ENCODE measurements around the gene DLEC1. TPM values are rescaled to one million over a fixed set of nuclear protein-coding genes. Genes with fewer than 3 reads are reported as not detected.

DLEC1 gene
- total RNA-seq, 8 experiments from 2014 or later: 0.27 to 3.5 (median 0.81) TPM

DNA sequence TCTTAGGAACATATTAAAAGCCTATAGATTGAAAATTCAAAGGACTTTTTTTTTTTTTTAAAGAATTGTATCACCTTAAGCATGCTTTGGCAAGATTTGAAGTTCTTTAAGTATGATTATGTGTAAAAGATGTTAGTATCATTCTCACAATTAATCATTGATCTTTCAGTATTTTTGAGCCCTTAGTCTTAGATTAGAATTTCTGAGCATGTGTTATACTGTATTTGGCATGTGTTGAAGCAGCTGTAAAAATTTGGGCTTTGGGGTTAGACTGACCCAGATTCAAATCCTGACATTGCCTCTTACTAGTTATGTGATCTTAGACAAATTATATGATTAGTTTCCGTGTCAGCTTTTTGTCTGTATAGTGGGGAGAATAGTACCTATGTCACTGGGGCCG, 132.6 kb downstream of the DLEC1 start:
- ATAC-seq (replicated peaks in 6 of 8): no peak
- peaks cover 8 to 11% of the 10 kb centered on the region in 2 donors for H3K4me1 ChIP-seq (replicated peaks in 1 of 2)
- in situ Hi-C loops (cut with MboI; ENCODE audit: low pct_unique_long_range_greater_than_20kb in 2 of 9, low sequenced_read_pairs in 9 of 9, unreplicated experiment in 9 of 9): no loop called here
- no peak overlapping the region for H3K4me3 ChIP-seq
- 87 to 100% (median 100%) methylated on average over 1 to 2 of the region's 2 CpGs; no CpG with 5 or more reads in 1 of the 10 experiments for WGBS, 10 experiments
- no peak overlapping the region for H3K27ac ChIP-seq

Other genes starting within 250 kb of the DLEC1 start
- gene CTDSPL, start 177.3 kb upstream of the DLEC1 start, total RNA-seq: 10 to 100 TPM in 4 of 8 experiments, 1 to 10 TPM in 4; 6.6 to 31.9 (median 12.6) TPM
- gene VILL, start 48.4 kb upstream of the DLEC1 start, total RNA-seq: 10 to 100 TPM in 1 of 8 experiments, 1 to 10 TPM in 3, under 1 TPM in 4; 0.38 to 10.8 (median 1.6) TPM
- gene PLCD1, start 9.6 kb upstream of the DLEC1 start, total RNA-seq: 10 to 100 TPM in 7 of 8 experiments, 1 to 10 TPM in 1; 8.8 to 61.8 (median 31.0) TPM
- 10 to 100 TPM; 11.3 to 60.3 (median 25.7) TPM for gene ACAA1, start 97.9 kb downstream of the DLEC1 start, total RNA-seq
- gene MYD88, start 99.5 kb downstream of the DLEC1 start, total RNA-seq: 10 to 100 TPM in 4 of 8 experiments, 1 to 10 TPM in 3, under 1 TPM in 1; 0.76 to 24.4 (median 9.3) TPM
- gene OXSR1, start 126.3 kb downstream of the DLEC1 start, total RNA-seq: 10 to 100 TPM; 23.8 to 51.8 (median 30.9) TPM
- gene SLC22A13, start 226.6 kb downstream of the DLEC1 start, total RNA-seq: 1 to 10 TPM in 1 of 8 experiments, under 1 TPM in 6, not detected in 1; 0.13 to 1.0 (median 0.36) TPM
- gene SLC22A14, start 243.1 kb downstream of the DLEC1 start, total RNA-seq: under 1 TPM; 0.11 to 0.71 (median 0.33) TPM

Data from motor neuron (in vitro differentiated cells).